HG03108 (cell line): ENCODE measurements around the gene IPCEF1.

Experiments
- ATAC-seq: cut with Tn5 transposase; IDR thresholded peaks from one replicate; pipeline ENCODE4 v1.9.1; 2021; ENCODE audit warnings: moderate library complexity; ENCODE audit not compliant: unreplicated experiment

The IPCEF1 gene

GRCh38 chr6:154373971-154374370 is 17.4 kb upstream of the IPCEF1 start:
- no peak for ATAC-seq

DNA sequence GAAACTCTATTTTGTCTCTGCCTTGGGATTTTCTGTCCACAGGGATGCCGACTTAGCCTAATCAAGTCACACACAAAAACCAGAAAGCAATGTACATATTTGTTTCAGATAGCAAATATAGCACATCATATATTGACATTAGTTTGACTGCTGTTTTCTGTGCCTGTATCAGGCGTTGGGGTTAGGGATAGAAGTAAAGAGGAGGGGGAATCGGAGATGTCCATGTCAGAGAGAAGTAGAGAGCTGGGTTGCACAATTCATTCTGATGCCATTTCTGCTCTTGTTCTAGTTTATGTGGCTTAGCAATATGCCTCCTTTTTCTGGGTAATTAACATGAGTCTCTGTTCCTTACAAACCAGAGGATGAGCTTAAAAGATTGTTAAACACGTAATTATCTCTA is 14.7 kb upstream of the IPCEF1 start:
- ATAC-seq, result no peak

DNA sequence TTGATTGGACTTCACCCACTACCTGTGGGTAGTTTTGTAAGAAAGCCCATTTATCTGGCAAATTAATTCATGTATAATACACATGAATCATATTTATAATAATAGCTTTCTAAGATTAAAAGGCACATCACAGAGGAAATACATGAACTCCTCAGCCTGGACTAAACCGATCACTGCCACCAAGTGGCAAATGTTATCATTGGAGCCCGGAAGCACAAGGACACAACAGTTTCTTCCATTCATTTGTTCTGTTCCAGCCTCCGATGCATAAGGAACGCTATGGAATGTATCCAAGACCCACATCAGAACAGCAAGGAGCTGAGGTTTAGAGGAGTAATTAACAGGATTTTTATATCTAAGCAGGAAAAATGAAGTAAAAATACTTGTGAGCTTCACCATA is 13.9 kb upstream of the IPCEF1 start:
- peak; percentile 67 for ATAC-seq

DNA sequence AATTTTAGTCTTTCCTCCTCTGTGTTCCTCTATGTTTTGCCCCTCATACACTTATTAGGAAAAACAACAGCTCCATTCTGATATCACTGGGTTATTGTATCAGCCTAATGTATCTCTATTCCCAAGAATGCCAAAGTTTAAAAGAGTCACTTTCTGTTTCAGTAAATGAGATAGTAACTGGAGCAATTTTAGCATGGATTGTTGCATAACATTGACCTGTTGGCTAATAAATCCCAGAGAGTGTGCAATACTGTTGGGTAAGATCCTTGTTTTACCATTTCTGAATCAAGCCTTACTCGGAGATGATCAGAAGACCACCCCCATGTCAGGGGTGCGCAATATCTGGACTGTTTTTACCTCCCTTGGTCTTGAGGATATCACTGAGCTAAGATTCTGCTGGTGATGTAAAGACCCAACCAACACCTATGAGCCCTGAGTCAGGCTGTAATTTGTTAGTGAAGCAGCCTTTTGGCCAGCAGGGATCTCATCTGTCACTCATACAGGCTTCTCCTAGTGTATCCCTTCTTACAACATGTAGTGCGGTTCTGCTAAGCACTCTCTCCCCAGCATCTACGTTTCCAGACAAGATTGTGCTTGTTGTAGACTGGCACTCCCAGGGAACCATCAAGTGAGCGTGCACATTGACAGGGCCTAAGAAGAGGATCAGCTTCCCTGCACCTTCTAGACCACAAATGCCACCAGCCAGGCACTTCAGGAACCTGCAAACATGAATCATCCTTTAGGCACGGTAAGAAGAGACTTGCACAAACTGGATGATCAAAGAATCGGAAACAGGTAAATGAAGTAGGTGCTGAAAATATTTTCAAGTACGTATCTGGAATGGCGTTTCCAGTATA is 11.5 kb upstream of the IPCEF1 start:
- ATAC-seq, result no peak

DNA sequence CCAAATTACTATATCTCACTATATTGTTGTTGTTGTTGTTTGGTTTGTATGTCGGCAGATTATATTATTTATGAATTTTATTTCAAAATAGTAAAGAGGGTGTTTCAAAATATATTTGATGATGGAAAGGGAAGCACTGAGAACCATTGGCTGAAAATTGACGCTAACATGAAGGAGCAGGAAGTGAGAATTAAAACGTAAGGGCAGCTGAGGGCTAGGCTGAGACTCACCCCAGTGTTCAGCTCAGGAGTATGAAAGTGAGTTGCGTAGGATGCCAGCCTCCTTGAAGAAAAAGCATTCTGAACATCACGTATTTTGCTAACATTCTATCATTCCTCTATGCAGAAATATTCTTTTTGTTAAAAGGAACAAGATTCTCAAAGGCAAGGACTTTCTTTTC is 10.7 kb upstream of the IPCEF1 start:
- no peak for ATAC-seq

GRCh38 chr6:154363821-154364220 is 7.2 kb upstream of the IPCEF1 start:
- ATAC-seq, result no peak

GRCh38 chr6:154361476-154361875 is 4.9 kb upstream of the IPCEF1 start:
- ATAC-seq, result no peak

DNA sequence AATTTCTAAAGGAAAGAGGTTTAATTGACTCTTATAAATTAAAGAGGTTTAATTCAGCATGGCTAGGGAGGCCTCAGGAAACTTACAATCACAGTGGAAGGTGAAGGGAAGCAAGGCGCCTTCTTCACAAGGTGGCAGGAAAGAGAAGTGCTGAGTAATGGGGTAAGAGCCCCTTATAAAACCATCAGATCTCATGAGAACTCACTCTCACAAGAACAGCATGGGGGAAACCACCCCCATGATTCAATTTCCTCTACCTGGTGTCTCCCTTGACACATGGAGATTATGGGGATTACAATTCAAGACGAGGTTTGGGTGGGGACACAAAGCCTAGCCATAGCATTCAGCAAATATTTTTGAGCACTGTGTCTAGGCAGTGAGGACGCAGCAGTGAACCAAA is 3.9 kb upstream of the IPCEF1 start:
- no peak for ATAC-seq

DNA sequence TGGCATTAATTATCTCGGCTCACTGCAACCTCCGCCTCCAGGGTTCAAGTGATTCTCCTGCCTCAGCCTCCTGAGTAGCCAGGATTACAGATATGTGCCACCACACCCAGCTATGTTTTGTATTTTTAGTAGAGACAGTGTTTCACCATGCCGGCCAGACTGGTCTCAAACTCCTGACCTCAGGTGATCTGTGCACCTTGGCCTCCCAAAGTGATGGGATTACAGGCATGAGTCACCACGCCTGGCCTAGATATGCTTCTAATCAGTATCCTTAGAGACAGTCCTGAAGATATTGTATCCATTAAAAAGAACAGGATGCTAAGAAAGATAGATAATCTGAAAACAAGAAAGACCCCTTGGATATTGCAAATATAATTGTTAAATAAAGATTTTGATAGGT is 3.1 kb upstream of the IPCEF1 start:
- no peak for ATAC-seq

GRCh38 chr6:154359161-154359574 is 2.6 kb upstream of the IPCEF1 start:
- no peak for ATAC-seq

DNA sequence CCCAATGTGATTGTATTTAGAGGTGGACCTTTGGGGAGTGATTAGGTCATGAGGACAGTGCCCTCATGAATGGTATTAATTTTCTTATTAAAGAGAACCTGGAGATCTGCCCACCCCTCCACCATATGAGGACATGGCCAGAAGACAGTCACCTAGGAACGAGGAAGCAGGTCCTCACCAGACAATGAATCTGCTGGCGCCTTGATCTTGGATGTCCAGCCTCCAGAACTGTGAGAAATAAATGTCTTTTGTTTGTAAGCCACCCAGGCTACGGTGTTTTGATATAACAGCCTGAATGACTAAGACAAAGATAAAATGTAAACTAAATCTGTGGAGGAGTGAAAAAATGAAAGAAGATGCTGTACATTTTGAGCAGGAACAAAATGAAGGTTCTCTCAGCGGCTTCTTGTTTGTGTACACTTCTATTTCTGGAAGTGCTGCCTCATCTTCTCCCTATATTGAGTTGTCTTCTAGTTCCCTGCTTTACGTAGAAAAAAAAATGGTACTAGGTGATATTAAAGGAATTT is 1.5 kb upstream of the IPCEF1 start:
- no peak for ATAC-seq

GRCh38 chr6:154356113-154356512 is 490 bp downstream of the IPCEF1 start:
- no peak for ATAC-seq

- ATAC-seq, result no peak
Observed at GRCh38 chr6:154354265-154354777, 2.3 kb downstream of the IPCEF1 start.

- ATAC-seq, result no peak
Observed at GRCh38 chr6:154353626-154354025, 3.0 kb downstream of the IPCEF1 start.

- ATAC-seq, result peak; percentile 70
Observed at GRCh38 chr6:154352898-154353585, 3.6 kb downstream of the IPCEF1 start.

DNA sequence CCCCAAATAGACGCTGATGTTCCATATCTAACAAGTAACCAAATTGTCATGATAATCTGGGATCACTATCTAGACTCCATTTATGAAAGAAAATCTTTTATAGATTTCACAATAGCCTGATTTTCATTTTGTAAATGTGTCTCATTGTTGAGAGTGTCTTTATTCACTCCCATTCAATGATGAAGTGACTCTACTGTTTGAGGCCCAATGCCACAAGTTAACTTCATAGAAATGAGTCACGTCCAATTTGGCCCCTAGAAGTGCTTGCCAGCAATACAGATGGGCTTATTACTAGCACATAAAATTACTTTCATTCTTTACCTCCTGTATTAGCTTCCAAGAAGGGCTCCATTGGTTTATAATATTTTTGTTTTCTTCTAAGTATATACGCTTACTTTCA is 6.3 kb downstream of the IPCEF1 start:
- no peak for ATAC-seq

DNA sequence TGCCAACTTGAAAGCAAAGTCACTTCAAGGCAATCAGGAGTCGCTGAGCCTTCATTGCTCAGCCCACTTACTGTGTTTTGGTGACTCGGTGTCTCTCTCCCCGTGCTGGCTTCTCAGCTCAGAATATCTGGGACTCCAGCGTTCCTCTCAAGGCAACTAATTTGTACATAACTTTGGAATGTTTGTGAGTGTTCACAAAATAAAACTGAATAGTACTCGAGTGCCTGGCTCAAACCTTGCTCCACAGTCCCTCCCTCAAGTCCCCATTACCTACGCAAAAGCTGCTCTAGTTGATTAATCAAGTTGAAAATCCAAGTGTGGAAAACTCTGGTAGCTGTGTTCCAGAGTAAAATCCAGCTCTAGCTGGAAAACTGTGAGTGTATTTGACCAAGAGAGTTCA is 8.6 kb downstream of the IPCEF1 start:
- ATAC-seq, result no peak

DNA sequence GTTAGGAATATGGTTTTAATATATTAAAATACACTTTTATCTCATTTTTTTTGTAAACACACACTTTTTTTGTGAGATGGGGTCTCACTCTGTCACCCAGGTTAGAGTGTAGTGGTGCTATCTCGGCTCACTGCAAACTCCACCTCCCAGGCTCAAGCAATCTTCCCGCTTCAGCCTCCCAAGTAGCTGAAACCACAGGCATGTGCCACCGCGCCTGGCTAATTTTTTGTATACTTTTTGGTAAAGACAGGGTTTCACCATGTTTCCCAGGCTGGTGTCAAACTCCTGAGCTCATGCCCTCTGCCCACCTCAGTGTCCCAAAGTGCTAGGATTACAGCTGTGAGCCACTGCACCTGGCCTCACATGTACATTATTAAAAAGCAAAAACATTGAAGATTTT is 10.8 kb downstream of the IPCEF1 start:
- no peak for ATAC-seq

GRCh38 chr6:154343473-154344308 is 12.9 kb downstream of the IPCEF1 start:
- ATAC-seq, result no peak

DNA sequence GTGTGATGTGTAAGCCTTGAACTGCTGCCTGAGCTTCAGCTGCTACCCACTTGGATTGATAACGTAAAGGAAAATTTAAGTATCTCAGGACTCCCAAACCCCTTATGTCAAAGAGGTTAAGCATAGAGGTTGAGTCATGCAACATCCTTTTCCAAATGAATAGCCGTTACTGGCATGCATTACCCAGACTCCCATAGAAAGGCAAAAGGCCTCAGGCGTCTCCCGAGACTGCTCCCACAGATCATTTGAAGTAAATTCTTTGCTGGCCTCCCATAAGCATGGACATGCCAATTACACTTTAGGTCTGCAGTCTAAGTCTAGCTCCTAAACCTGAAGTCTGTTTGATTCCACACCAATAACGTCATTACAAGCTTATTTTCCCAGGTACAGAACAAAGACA is 14.7 kb downstream of the IPCEF1 start:
- ATAC-seq, result no peak

GRCh38 chr6:154341336-154341735 is 15.3 kb downstream of the IPCEF1 start:
- no peak for ATAC-seq
